Adrenal gland (tissue), 12 donors: ENCODE data around the gene POLR2M. TPM values are rescaled to one million over a fixed set of nuclear protein-coding genes. Genes with fewer than 3 reads are reported as not detected.

Experiments
- DNase-seq, 7 donors: peaks; one replicate each; pipeline ENCODE4 v3.0.0-alpha.2; 2019 to 2020
- H3K27ac ChIP-seq, 5 donors: fragments of 200-600 bp; sonication (generic) in 4 of 5; 1 replicate in 3 of 5; 2 replicates in 2 of 5; pipeline versions ENCODE4 v1.5.1 to v1.8.0; 2016 to 2020; ENCODE audit warnings: mild to moderate bottlenecking in 1 of 5
- H3K27me3 ChIP-seq: fragments of 200-600 bp; 2 replicates; pipeline ENCODE4 v1.8.0; 2021
- H3K36me3 ChIP-seq, 2 donors: fragments of 200-600 bp; replicated peaks in 1 of 2; 1 replicate in 1 of 2; 2 replicates in 1 of 2; pipeline versions ENCODE4 v1.5.1 to v1.8.0; 2018 to 2022
- H3K4me1 ChIP-seq, 2 donors: fragments of 200-600 bp; replicated peaks in 1 of 2; 1 replicate in 1 of 2; 2 replicates in 1 of 2; pipeline versions ENCODE4 v1.5.1 to v1.8.0; 2018 to 2021
- H3K4me3 ChIP-seq, 4 donors: fragments of 200-600 bp; sonication (generic) in 3 of 4; one replicate each; pipeline ENCODE4 v1.5.1; 2016 to 2018
- H3K9me3 ChIP-seq, 3 donors: fragments of 200-600 bp; sonication (generic) in 1 of 3; replicated peaks in 1 of 3; 1 replicate in 2 of 3; 2 replicates in 1 of 3; pipeline versions ENCODE4 v1.5.1 to v1.8.0; 2016 to 2021
- CTCF ChIP-seq, 6 experiments: fragments of 450-650 bp in 4 of 6; fragments of 200-600 bp in 2 of 6; sonication (generic) in 1 of 6; IDR thresholded peaks; 1 replicate in 5 of 6; 2 replicates in 1 of 6; pipeline versions ENCODE4 v1.5.1 to v1.8.0; 2016 to 2021; ENCODE audit warnings: antibody characterized with exemption in 6 of 6, mild to moderate bottlenecking in 2 of 6, moderate library complexity in 1 of 6
- POLR2A ChIP-seq, 2 donors: fragments of 450-650 bp; IDR thresholded peaks; one replicate each; pipeline ENCODE4 v1.6.1; 2017; ENCODE audit warnings: antibody characterized with exemption in 2 of 2, mild to moderate bottlenecking in 2 of 2, moderate library complexity in 1 of 2
- WGBS, 4 donors: extraction: QIAGEN DNeasy Blood & Tissue Kit in 2 of 4; methylation state at CpG; one replicate each; pipeline versions ENCODE4 v1.1.5 to v1.1.7; 2013 to 2017; 5-methylcytosine and 5-hydroxymethylcytosine counted together
- intact Hi-C, 2 donors: fragments of 100-400 bp; cut with DNase I; formaldehyde crosslinking; loops; one replicate each; pipeline versions ENCODE4 v1.14.1 to v1.15.0; 2022 to 2023
- polyA plus RNA-seq, 3 donors: library from polyadenylated mRNA; stranded (reverse); fragments of 200-250 nt in 2 of 3; fragments of 350-450 nt in 1 of 3; fragmentation: Illumina TruSeq in 1 of 3; extraction: RNeasy Lipid Tissue Mini Kit (QIAGEN cat#74804) in 1 of 3; gene quantifications; one replicate each; pipeline ENCODE4 v1.2.3, GENCODE V29; 2013 to 2014
- total RNA-seq, 9 donors: library from RNA; depleted of rRNA in 4 of 9; stranded (reverse); fragments of >200 nt in 4 of 9; fragments of 120-200 nt in 1 of 9; fragmentation: NEBNext Ultra II Directional in 1 of 9; extraction: Animal tissue kit (Norgen Biotek cat#: 25700) in 1 of 9; gene quantifications; one replicate each; pipeline versions ENCODE4 v1.1.0 to v1.2.4, GENCODE V29; 2013 to 2023
- donor health status: healthy with polysubstance abuse.
- donor health status: Bipolar disorder and iron deficiency.
- donor health status: DM: yes; HTN: yes; CAD: no.
- donor health status: DM: no; HTN: no; CAD: no.
- donor health status: DM: no; HTN: no; CAD: no.
- donor health status: DM: yes; HTN: yes; CAD: no.

POLR2M gene
- total and polyA plus RNA-seq, 12 donors: 21.0 to 404 (median 79.8) TPM

GRCh38 chr15:57747206-57747896 is 40.8 kb downstream of the POLR2M start:
- WGBS, 4 donors: 68 to 76% (median 72%) methylated on average over 12 to 13 of the region's 13 CpGs
- Histone ChIP-seq H3K36me3 (no peaks in the 10 kb centered on the region), H3K4me3 (no peak overlapping the region), H3K27ac (no peak overlapping the region), H3K9me3 (no peaks in the 10 kb centered on the region), H3K27me3 (no peaks in the 10 kb centered on the region), H3K4me1 (no peaks in the 10 kb centered on the region)
- no peak for TF ChIP-seq POLR2A (IDR thresholded peaks at IDR 0.05)
- no peak for TF ChIP-seq CTCF (IDR thresholded peaks at IDR 0.05)
- no peak for DNase-seq
- intact Hi-C loops: no loop called here

- Histone ChIP-seq H3K36me3 (no peaks in the 10 kb centered on the region), H3K4me3 (no peak overlapping the region), H3K27ac (no peak overlapping the region), H3K9me3 (no peaks in the 10 kb centered on the region), H3K4me1 (no peaks in the 10 kb centered on the region), H3K27me3 (no peaks in the 10 kb centered on the region)
- WGBS, 4 donors: 18 to 33% (median 26%) methylated on average over 3 of the region's 3 CpGs
- TF ChIP-seq CTCF (IDR thresholded peaks at IDR 0.05) (peak in 5 of 6 experiments; percentile 23 to 54 (median 40)), POLR2A (IDR thresholded peaks at IDR 0.05) (no peak)
- intact Hi-C loops: loop anchor here in 1 of 2 donors (5.0 to 10.0 kb wide), 2 partner anchors 106 to 324 kb away; no protein-coding TSS in a partner anchor
- peak in 1 of 7 donors; percentile 26 for DNase-seq
These were observed 44.8 kb downstream of the POLR2M start for GRCh38 chr15:57751177-57751800.

GRCh38 chr15:57752436-57752835 is 45.9 kb downstream of the POLR2M start:
- DNase-seq: peak in 1 of 7 donors; percentile 8
- Histone ChIP-seq H3K27ac (no peak overlapping the region), H3K4me1 (no peaks in the 10 kb centered on the region), H3K36me3 (no peaks in the 10 kb centered on the region), H3K9me3 (no peaks in the 10 kb centered on the region), H3K27me3 (no peaks in the 10 kb centered on the region), H3K4me3 (no peak overlapping the region)
- WGBS, 4 donors: 64 to 83% (median 76%) methylated on average over 8 to 9 of the region's 9 CpGs
- TF ChIP-seq CTCF (IDR thresholded peaks at IDR 0.05) (peak in 1 of 6 experiments; percentile 19), POLR2A (IDR thresholded peaks at IDR 0.05) (no peak)
- intact Hi-C loops: loop anchor here in 1 of 2 donors (5.0 to 10.0 kb wide), 2 partner anchors 105 to 322 kb away; no protein-coding TSS in a partner anchor

GRCh38 chr15:57752840-57753239 is 46.3 kb downstream of the POLR2M start:
- H3K36me3 ChIP-seq: no peaks in the 10 kb centered on the region
- H3K27ac ChIP-seq: no peak overlapping the region
- no peaks in the 10 kb centered on the region for H3K4me1 ChIP-seq
- intact Hi-C loops: loop anchor here in 1 of 2 donors (5.0 to 10.0 kb wide), 2 partner anchors 104 to 322 kb away; no protein-coding TSS in a partner anchor
- no peaks in the 10 kb centered on the region for H3K9me3 ChIP-seq
- WGBS, 4 donors: 84 to 93% (median 87%) methylated on average over 9 of the region's 9 CpGs
- TF ChIP-seq POLR2A (IDR thresholded peaks at IDR 0.05): no peak
- TF ChIP-seq CTCF (IDR thresholded peaks at IDR 0.05): no peak
- no peak for DNase-seq
- H3K27me3 ChIP-seq: no peaks in the 10 kb centered on the region
- no peak overlapping the region for H3K4me3 ChIP-seq
